AG04450 (cell line): Measurements from ENCODE around the gene BCDIN3D. TPM values are rescaled to one million over a fixed set of nuclear protein-coding genes. Genes with fewer than 3 reads are reported as not detected.

Experiments used
- CTCF ChIA-PET: fragments of 300-600, 350-600 bp; formaldehyde crosslinking; extraction: SDS; loops from one replicate; lab custom pipeline; 2022; ENCODE audit warnings: antibody characterized with exemption, inconsistent platforms; lab: Charles Lee
- POLR2A ChIA-PET: fragments of 350-600 bp; formaldehyde crosslinking; extraction: SDS; loops from one replicate; lab custom pipeline; 2021; ENCODE audit warnings: antibody characterized with exemption, inconsistent platforms; lab: Yijun Ruan, JAX
- DNase-seq: peaks from one replicate; pipeline ENCODE4 v3.0.0-alpha.2; 2011; ENCODE audit warnings: low read depth, low spot score
- H3K27ac ChIP-seq: one replicate; pipeline ENCODE4 v1.5.1; 2012; ENCODE audit warnings: low read depth, low read length, control low read depth
- H3K27me3 ChIP-seq: one replicate; pipeline ENCODE4 v1.6.0; 2012; ENCODE audit warnings: low read length; ENCODE audit not compliant: control insufficient read depth, insufficient read depth
- H3K4me3 ChIP-seq: 2 replicates; pipeline ENCODE4 v1.5.1; 2011; ENCODE audit warnings: mild to moderate bottlenecking, low read depth, low read length, control low read depth
- H3K9me3 ChIP-seq: 2 replicates; pipeline ENCODE4 v1.5.1; 2012; ENCODE audit warnings: low read length; ENCODE audit not compliant: control insufficient read depth, insufficient read depth
- polyA plus RNA-seq: library from polyadenylated mRNA; depleted of rRNA; stranded (reverse); fragments of >200 nt; gene quantifications from 2 replicates; pipeline ENCODE4 v1.2.3, GENCODE V29; 2011
- TF ChIP-seq, protein P1 (sequence below): IDR thresholded peaks from 2 replicates; pipeline ENCODE4 v1.5.1; 2011; ENCODE audit warnings: low read depth, low read length, control low read depth, inconsistent platforms

The BCDIN3D gene
- polyA plus RNA-seq, 1 experiment = 3.8 TPM

DNA sequence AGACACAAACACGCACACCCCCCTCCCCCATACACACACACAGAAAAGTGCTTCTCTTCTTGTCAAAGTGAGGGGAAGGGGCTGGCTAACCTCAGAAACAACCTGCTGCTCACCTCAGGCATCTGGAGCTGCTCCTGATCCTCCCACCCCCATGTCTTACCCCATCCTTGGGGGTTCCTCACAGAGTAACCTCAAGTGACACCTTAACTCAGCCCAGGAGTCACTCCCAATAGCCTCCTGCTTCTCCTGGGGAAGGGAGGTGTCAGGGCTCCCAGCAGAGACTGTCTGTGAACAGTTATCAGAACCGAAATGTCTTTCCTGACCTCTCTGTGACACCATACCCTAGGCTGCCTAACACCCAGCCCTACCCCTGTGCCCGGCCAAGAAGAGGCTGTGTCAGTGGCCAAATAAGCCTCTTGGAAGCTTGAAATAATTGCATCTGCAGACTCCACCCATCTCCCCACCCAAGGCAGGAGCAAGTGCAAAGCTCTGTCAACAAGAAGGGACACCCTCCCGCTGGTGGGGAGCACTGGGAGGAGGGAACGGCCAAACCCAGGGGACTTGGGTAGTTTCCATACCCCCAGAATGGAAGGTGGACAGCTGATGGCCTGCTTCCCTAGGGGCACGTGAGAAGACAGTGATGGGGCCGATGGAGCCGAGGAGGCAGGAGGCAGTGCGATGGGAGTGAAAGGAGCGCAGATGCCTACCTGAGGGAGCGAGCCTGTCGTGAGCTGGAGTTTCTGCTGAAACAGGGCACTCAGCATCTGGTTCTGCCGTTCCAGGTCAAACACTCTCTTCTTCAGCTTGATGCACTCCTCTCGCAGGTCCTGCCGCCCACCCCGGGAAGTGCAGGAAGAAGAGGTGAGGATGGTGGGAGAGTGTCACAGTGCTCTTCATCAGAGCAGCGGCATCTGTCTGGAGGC, 41.5 kb downstream of the BCDIN3D start:
- Histone ChIP-seq H3K27me3 (no peaks in the 10 kb centered on the region), H3K4me3 (no peak overlapping the region), H3K27ac (no peak overlapping the region), H3K9me3 (no peaks in the 10 kb centered on the region)
- CTCF ChIA-PET = interaction anchor here (1.3 kb wide), 1 partner anchor 24 kb away, joined by 5 read pairs; no protein-coding TSS in a partner anchor
- TF ChIP-seq, protein P1, sequence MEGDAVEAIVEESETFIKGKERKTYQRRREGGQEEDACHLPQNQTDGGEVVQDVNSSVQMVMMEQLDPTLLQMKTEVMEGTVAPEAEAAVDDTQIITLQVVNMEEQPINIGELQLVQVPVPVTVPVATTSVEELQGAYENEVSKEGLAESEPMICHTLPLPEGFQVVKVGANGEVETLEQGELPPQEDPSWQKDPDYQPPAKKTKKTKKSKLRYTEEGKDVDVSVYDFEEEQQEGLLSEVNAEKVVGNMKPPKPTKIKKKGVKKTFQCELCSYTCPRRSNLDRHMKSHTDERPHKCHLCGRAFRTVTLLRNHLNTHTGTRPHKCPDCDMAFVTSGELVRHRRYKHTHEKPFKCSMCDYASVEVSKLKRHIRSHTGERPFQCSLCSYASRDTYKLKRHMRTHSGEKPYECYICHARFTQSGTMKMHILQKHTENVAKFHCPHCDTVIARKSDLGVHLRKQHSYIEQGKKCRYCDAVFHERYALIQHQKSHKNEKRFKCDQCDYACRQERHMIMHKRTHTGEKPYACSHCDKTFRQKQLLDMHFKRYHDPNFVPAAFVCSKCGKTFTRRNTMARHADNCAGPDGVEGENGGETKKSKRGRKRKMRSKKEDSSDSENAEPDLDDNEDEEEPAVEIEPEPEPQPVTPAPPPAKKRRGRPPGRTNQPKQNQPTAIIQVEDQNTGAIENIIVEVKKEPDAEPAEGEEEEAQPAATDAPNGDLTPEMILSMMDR = no peak
- DNase-seq = no peak
- POLR2A ChIA-PET = interaction anchor here (0.6 to 2.2 kb wide), 2 partner anchors 26 to 36 kb away, joined by 9 to 16 read pairs; partner anchors contain the start of gene NCKAP5L

DNA sequence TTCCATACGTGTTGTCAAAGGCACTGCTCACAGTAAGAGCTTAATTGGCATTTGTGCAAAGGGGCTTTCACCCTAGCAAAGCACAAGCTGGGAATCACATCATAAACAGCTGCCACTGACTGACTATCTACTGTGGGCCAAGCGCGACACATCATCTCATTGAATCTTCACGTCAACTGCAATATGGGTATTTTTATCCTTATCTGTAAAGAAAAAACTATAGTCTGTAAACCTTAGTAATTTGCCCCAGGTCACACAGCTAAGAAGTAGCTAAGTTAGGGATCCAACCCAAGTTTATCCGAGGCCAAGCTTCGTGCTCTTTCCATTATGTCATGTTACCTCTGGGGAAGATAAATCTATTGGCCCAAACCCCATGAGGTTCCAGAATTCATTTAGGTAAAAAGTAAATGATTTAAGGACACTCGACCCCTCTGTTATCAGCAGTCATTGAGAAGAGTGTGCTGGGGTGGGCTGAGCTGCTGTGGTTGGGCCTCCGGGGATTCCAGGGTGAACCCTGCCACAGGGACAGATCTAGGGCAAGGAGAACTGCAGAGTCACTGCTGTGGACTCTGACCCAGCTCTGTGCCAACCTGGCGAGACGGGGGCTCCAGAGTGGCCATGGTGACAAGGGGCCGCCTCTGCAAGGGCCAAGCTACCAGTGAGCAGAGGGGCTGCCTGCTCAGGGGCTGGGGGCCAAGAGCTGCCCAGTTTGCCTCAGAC, 42.3 kb downstream of the BCDIN3D start:
- DNase-seq = no peak
- Histone ChIP-seq H3K27ac (no peak overlapping the region), H3K9me3 (no peaks in the 10 kb centered on the region), H3K4me3 (no peak overlapping the region), H3K27me3 (no peaks in the 10 kb centered on the region)
- ChIA-PET CTCF (interaction anchor here (1.3 kb wide), 1 partner anchor 23 kb away, joined by 5 read pairs; no protein-coding TSS in a partner anchor), POLR2A (interaction anchor here (2.2 kb wide), 1 partner anchor 27 kb away, joined by 9 read pairs; the partner anchor contains the start of gene NCKAP5L)
- TF ChIP-seq, protein P1 = no peak

DNA sequence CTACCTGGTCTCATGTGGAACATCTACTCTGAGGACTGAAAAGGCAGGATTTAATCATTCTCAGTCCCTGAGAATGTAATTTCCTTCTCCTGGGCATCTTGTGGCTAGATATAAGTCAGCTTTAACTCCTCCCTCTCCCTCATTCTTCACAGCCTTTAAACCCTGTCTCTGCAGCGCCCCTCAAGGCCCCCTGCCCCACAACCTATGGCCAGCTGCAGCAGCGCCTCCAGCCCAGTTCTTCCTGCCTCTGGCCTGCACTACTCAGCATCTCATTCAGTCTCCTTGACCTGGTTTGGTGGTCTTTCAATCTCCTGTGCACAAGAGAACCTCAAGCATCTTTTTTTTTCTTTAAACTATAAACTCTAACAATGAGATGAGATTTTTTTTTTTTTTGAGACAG, 44.0 kb downstream of the BCDIN3D start:
- POLR2A ChIA-PET = interaction anchor here (1.3 to 2.2 kb wide), 2 partner anchors 12 to 29 kb away, joined by 5 to 9 read pairs; partner anchors contain the start of gene NCKAP5L
- Histone ChIP-seq H3K9me3 (no peaks in the 10 kb centered on the region; the same call in 1 of the 2 replicates), H3K27ac (no peak overlapping the region), H3K27me3 (no peaks in the 10 kb centered on the region), H3K4me3 (no peak overlapping the region)
- CTCF ChIA-PET = interaction anchor here (0.7 to 0.9 kb wide), 2 partner anchors 21 to 40 kb away, joined by 3 read pairs; no protein-coding TSS in a partner anchor
- no peak for DNase-seq
- TF ChIP-seq, protein P1 = no peak

DNA sequence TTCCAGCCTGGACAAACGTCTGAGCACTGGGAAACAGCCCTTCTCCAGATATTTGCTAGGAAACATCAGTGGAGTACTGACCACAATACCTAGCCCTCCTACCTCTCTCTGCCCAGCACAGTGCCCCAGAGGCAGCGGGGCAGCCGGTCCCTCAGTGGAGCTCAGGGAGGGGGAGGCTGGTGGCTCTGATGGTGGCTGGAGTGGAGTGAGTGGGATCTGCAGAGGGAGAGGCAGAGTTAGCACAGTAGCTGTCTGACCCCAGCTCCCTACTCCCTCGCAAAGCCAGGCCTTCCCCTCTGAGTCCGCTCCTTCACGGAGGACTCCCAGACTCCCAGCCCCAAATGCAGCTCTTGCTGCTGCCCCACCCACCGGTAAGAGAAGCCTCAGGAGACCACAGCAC, 44.7 kb downstream of the BCDIN3D start:
- no peak for DNase-seq
- Histone ChIP-seq H3K27me3 (no peaks in the 10 kb centered on the region), H3K4me3 (no peak overlapping the region), H3K27ac (no peak overlapping the region), H3K9me3 (no peaks in the 10 kb centered on the region; the same call in 1 of the 2 replicates)
- ChIA-PET CTCF (interaction anchor here (1.4 kb wide), 1 partner anchor 69 kb away, joined by 3 read pairs; no protein-coding TSS in a partner anchor), POLR2A (no interaction called here)
- TF ChIP-seq, protein P1 = no peak
